H1 (cell line): ENCODE results near the gene TTC13. TPM values are rescaled to one million over a fixed set of nuclear protein-coding genes. Genes with fewer than 3 reads are reported as not detected.

Experiments used
- BCL11A ChIP-seq, 2 experiments: IDR thresholded peaks; one replicate each; pipeline ENCODE4 v1.6.1; 2011; ENCODE audit warnings: low read depth in 2 of 2, low read length in 2 of 2, mild to moderate bottlenecking in 2 of 2
- FOSL1 ChIP-seq: IDR thresholded peaks from 2 replicates; pipeline ENCODE4 v1.6.1; 2011; ENCODE audit warnings: mild to moderate bottlenecking, low read depth, low read length, moderate library complexity; ENCODE audit not compliant: insufficient read depth
- HDAC2 ChIP-seq, 2 experiments: fragments of 300-600 bp in 1 of 2; sonication (generic) in 1 of 2; IDR thresholded peaks; 2 replicates each; pipeline ENCODE4 v1.6.1; 2011 to 2012; ENCODE audit warnings: low read depth in 2 of 2, low read length in 2 of 2, mild to moderate bottlenecking in 2 of 2, moderate library complexity in 2 of 2, borderline replicate concordance in 1 of 2, inconsistent platforms in 1 of 2
- POLR2AphosphoS5 ChIP-seq: IDR thresholded peaks from 2 replicates; pipeline ENCODE4 v1.6.1; 2011; ENCODE audit warnings: low read depth, low read length
- TBP ChIP-seq: IDR thresholded peaks from 2 replicates; pipeline ENCODE4 v1.6.1; 2011; ENCODE audit warnings: low read depth, low read length, improper control_type of control experiment
- USF2 ChIP-seq: IDR thresholded peaks from 2 replicates; pipeline ENCODE4 v1.6.1; 2011; ENCODE audit warnings: low read length, improper control_type of control experiment
- polyA plus RNA-seq, 7 experiments: library from polyadenylated mRNA; depleted of rRNA in 3 of 7; stranded (reverse) in 5 of 7; unstranded in 2 of 7; fragments of >200 nt in 5 of 7; fragments of 200-250 nt in 2 of 7; gene quantifications; 1 replicate in 5 of 7; 2 replicates in 1 of 7; 4 replicates in 1 of 7; pipeline versions ENCODE4 v1.2.1 to v1.2.3, GENCODE V29; 2011 to 2013; ENCODE audit warnings: missing spikeins in 2 of 7, mixed read lengths in 2 of 7
- total RNA-seq: library from RNA; stranded (reverse); fragmentation: NEBNext Ultra II Directional; extraction: Animal tissue kit (Norgen Biotek cat#: 25700); gene quantifications from 2 replicates; pipeline ENCODE4 v1.2.1, GENCODE V29; 2021

TTC13 gene
- total and polyA plus RNA-seq, 2 of the 8 experiments (the other 6 are each of a cell fraction or from before 2014, with no cell fraction given) = 3.1 to 7.1 TPM

- TF ChIP-seq USF2 = no peak
- TF ChIP-seq FOSL1 = no peak
- no peak for TF ChIP-seq POLR2AphosphoS5
- no peak for TF ChIP-seq TBP
- no peak for TF ChIP-seq BCL11A (IDR thresholded peaks at IDR 0.05; ENCODE audit: low read depth in 2 of 2, low read length in 2 of 2)
- no peak for TF ChIP-seq HDAC2 (IDR thresholded peaks at IDR 0.05; ENCODE audit: borderline replicate concordance in 1 of 2, low read depth in 2 of 2, low read length in 2 of 2)
These were observed 29.8 kb downstream of the TTC13 start (continued) for GRCh38 chr1:230948903-230949302.
